ENCODE results near the gene TRERF1. TPM values are rescaled to one million over a fixed set of nuclear protein-coding genes. Genes with fewer than 3 reads are reported as not detected.
"Not testable (repeated sequence)": the region's sequence is repeated elsewhere in the genome, so short reads cannot be mapped to it uniquely, and the experiment has no call there.

Gene TRERF1
- total RNA-seq, 2 donors from 2014 or later: 33.2 to 35.3 TPM

- Mint-ChIP-seq H3K9me3 (no peaks in the 10 kb centered on the region), H3K27ac (peak overlapping the region; percentile 9 to 76), H3K36me3 (no peaks in the 10 kb centered on the region), H3K27me3 (no peaks in the 10 kb centered on the region), H3K4me3 (peak overlapping the region; percentile 99), H3K4me1 (ENCODE audit: low read depth in 2 of 2) (peaks cover 26 to 31% of the 10 kb centered on the region in 2 donors)
- no peak for ATAC-seq
- DNase-seq (ENCODE audit: low spot score): no peak
Observed at GRCh38 chr6:42454428-42454791, 2.7 kb upstream of the TRERF1 start.

DNA sequence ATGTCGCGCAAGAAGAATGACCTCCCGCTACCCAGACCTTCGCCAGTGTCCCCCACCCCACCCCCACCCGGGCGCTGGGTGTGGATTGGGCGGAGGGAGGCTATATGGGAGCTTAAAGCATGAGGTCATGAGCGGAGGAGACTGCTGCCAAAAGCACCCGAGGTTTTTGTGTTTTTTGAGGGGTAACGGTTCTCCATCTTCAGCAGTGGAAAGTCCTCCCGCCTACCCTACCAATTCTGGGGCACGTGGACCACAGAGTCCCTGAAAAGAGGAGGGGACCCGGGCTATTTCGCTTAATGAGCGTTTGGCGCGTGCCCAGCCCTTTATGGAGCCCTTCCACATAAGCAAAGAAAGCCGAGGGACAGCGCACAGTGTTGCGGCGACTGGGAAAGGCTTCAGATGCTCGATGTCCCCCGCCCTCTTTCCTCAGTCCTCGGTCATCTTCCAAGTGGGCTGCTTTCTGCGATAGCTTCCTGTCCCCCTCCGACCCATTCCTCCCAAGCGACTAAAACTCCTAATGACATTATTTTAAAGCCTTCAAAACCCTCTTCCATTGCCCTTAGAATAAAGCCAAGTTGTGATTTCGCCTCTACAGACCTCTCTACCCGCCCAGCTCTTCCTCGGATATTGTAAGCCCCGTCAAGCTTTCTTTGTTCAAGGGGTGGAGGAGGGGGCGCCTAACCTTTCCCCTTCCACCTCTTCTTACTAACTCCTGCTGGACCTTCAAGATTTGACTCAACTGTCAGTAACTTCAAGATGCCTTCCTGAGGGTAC lies 2.1 kb upstream of the TRERF1 start:
- H3K4me3 Mint-ChIP-seq: peak overlapping the region; percentile 99
- no peaks in the 10 kb centered on the region for H3K36me3 Mint-ChIP-seq
- peak overlapping the region; percentile 9 to 76 for H3K27ac Mint-ChIP-seq
- H3K9me3 Mint-ChIP-seq: no peaks in the 10 kb centered on the region
- no peaks in the 10 kb centered on the region for H3K27me3 Mint-ChIP-seq
- DNase-seq (ENCODE audit: low spot score) (no peak), ATAC-seq (no peak)
- H3K4me1 Mint-ChIP-seq (ENCODE audit: low read depth in 2 of 2): peaks cover 32 to 36% of the 10 kb centered on the region in 2 donors

GRCh38 chr6:42453031-42453653 lies 1.4 kb upstream of the TRERF1 start:
- ATAC-seq (peak; percentile 87 to 92), DNase-seq (ENCODE audit: low spot score) (peak; percentile 89)
- Mint-ChIP-seq H3K27ac (peak overlapping the region; percentile 76 to 85), H3K36me3 (no peaks in the 10 kb centered on the region), H3K27me3 (no peaks in the 10 kb centered on the region), H3K9me3 (no peaks in the 10 kb centered on the region), H3K4me3 (peak overlapping the region; percentile 99), H3K4me1 (ENCODE audit: low read depth in 2 of 2) (peaks cover 39 to 43% of the 10 kb centered on the region in 2 donors)

DNA sequence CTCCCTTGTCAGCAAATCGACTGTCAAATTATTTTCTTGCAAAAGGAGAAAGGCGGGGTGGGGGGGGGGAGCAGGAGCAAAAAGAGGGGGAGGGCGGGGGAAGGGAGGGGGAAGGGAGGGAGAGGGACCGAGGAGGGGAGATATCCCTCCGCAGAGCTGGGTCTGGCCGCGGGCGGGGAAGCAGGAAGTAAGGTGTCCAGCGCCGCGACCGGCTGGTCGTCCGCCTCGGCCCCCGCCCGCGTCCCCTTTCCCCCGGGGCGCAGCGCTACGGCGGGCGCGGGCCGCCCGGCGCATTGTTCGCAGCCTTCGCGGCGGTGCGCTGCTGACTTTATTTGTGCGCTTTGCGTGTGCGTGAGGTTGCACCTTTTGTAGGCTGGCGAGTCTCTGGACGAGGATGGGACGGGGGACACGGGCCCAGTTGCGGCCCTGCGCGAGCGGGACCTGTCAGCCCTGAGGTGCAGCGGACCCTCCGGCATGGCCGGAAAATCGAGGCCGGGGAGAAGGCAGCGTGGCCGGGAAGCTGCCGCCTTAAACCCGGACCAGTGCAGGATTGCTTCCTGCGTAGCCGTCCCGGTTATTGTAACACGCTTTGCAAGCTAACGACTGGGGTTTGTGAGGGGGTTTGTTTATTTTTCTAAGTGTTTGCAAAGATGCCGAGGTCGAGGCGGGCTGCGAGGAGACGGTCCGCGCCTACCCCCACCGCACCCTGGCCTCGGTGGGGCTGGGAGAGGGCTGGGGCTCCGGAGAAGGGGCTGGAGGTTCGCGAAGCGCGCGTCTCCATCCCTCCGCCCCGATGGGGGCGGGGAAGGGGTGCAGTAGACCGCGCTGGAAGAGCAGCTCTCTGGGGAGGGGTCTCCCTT lies 675 bp upstream of the TRERF1 start:
- ATAC-seq (peak; percentile 65 to 73), DNase-seq (ENCODE audit: low spot score) (no peak)
- H3K4me1 Mint-ChIP-seq (ENCODE audit: low read depth in 2 of 2): peaks cover 46 to 51% of the 10 kb centered on the region in 2 donors
- H3K27ac Mint-ChIP-seq: peak overlapping the region; percentile 85 to 98
- no peaks in the 10 kb centered on the region for H3K36me3 Mint-ChIP-seq
- H3K4me3 Mint-ChIP-seq: peak overlapping the region; percentile 99
- no peaks in the 10 kb centered on the region for H3K9me3 Mint-ChIP-seq
- no peaks in the 10 kb centered on the region for H3K27me3 Mint-ChIP-seq

DNA sequence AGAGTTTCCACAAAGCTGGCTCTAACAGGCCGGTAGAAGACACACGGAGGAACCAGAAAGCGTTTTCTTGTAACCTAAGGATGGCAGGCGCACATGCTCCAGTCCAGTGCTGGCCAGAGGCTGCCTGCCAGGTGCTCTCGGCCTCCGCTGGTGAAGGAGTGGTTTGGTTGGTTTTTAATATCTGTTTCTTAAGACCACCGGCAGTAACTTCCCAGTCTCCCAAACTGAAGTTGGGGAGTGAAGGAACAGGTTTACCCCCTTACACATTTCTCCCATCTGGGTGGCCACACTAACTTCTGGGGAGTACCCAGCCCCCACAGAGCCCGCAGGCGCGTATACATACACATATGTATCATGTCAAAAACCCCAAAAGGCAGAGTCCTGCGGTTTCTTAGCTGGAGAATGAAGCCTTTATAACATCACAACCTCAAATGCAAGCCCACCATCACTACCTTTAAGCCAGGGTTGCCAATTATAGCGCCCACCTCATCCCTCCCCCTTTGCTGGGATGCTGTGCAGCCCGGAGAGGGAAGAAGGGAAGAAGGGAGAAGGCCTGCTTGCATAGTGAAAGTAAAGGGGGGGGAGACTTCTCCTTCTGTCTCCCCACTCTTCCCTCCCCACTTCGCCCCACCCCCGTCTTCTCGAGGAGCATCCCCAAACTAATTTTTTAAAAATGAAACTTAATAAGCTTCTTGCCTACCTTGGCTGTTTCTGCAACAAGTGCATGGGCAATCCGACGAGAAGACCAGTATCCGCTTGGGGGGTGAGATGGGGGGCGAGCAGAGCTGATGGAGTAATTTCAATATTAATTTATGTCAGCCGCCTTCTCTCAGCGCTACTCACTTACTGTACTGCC lies 1.0 kb downstream of the TRERF1 start:
- peaks cover 59 to 62% of the 10 kb centered on the region in 2 donors for H3K4me1 Mint-ChIP-seq (ENCODE audit: low read depth in 2 of 2)
- no peaks in the 10 kb centered on the region for H3K9me3 Mint-ChIP-seq
- ATAC-seq (peak in 1 of 2 donors; percentile 34), DNase-seq (ENCODE audit: low spot score) (no peak)
- H3K27me3 Mint-ChIP-seq: no peaks in the 10 kb centered on the region
- no peaks in the 10 kb centered on the region for H3K36me3 Mint-ChIP-seq
- peak overlapping the region; percentile 85 to 98 for H3K27ac Mint-ChIP-seq
- H3K4me3 Mint-ChIP-seq: peak overlapping the region; percentile 99

DNA sequence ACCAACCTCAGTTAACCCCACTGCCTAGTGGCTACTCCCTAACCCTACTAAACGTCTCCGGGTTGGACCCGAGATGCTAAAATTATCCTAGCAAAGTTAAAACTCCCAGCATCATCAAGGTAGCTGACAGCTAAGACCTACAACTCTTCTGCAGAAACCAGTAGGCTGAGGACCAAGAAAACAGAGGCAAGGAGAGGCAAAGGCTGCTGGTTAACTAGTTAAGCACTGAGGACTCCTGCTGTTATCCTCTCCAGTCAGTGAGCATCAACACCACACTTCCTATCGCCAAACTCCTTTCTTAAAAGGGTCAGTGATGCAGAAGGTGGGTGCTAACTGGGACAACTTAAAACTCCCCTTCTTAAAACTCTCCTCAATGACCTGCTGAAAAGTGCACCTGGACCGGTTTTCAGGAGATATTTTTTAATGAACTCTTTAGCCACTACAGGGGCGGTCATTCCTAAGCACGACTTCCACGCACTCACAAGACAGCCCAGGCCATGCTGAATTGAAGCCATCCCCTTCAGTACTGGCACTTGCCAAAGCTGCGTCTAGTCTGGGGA lies 1.7 kb downstream of the TRERF1 start:
- H3K4me3 Mint-ChIP-seq: peak overlapping the region; percentile 99
- DNase-seq (ENCODE audit: low spot score) (no peak), ATAC-seq (no peak)
- no peaks in the 10 kb centered on the region for H3K9me3 Mint-ChIP-seq
- H3K27me3 Mint-ChIP-seq: no peaks in the 10 kb centered on the region
- H3K4me1 Mint-ChIP-seq (ENCODE audit: low read depth in 2 of 2): peaks cover 66 to 69% of the 10 kb centered on the region in 2 donors
- peak overlapping the region; percentile 85 to 98 for H3K27ac Mint-ChIP-seq
- no peaks in the 10 kb centered on the region for H3K36me3 Mint-ChIP-seq

GRCh38 chr6:42448927-42449659 lies 2.6 kb downstream of the TRERF1 start:
- Mint-ChIP-seq H3K27ac (peak overlapping the region; percentile 85 to 98), H3K4me1 (ENCODE audit: low read depth in 2 of 2) (peaks cover 71 to 76% of the 10 kb centered on the region in 2 donors), H3K4me3 (peak overlapping the region; percentile 99), H3K27me3 (no peaks in the 10 kb centered on the region), H3K36me3 (no peaks in the 10 kb centered on the region), H3K9me3 (no peaks in the 10 kb centered on the region)
- no peak for DNase-seq (ENCODE audit: low spot score)
- no peak for ATAC-seq

- Mint-ChIP-seq H3K27me3 (no peaks in the 10 kb centered on the region), H3K36me3 (no peaks in the 10 kb centered on the region), H3K9me3 (no peaks in the 10 kb centered on the region), H3K4me1 (ENCODE audit: low read depth in 2 of 2) (peaks cover 67 to 76% of the 10 kb centered on the region in 2 donors), H3K27ac (peak overlapping the region; percentile 85 to 98), H3K4me3 (peak overlapping the region; percentile 99)
- ATAC-seq (no peak), DNase-seq (ENCODE audit: low spot score) (no peak)
Observed at GRCh38 chr6:42448391-42448790, 3.3 kb downstream of the TRERF1 start.

GRCh38 chr6:42446996-42447395 lies 4.7 kb downstream of the TRERF1 start:
- Mint-ChIP-seq H3K36me3 (no peaks in the 10 kb centered on the region), H3K4me3 (peak overlapping the region; percentile 99), H3K4me1 (ENCODE audit: low read depth in 2 of 2) (peaks cover 64 to 83% of the 10 kb centered on the region in 2 donors), H3K9me3 (no peaks in the 10 kb centered on the region), H3K27me3 (no peaks in the 10 kb centered on the region), H3K27ac (peak overlapping the region; percentile 85 to 98)
- ATAC-seq (no peak), DNase-seq (ENCODE audit: low spot score) (no peak)

GRCh38 chr6:42446370-42446769 lies 5.4 kb downstream of the TRERF1 start:
- ATAC-seq: no peak
- H3K36me3 Mint-ChIP-seq: no peaks in the 10 kb centered on the region

DNA sequence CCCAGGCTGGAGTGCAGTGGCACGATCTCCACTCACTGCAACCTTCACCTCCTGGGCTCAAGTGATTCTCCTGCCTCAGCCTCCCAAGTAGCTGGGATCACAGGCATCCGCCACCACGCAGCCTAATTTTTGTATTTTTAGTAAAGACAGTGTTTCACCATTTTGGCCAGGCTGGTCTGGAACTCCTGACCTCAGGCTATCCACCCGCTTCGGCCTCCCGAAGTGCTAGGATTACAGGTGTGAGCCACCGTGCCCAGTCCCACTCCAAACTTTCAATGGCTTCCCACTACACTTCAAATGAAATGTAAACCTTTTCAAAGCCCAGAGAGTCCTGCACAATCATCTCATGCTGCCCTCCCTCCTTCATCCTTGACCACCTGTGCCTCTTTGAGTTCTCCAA lies 5.8 kb downstream of the TRERF1 start:
- H3K36me3 Mint-ChIP-seq; ATAC-seq; H3K9me3 Mint-ChIP-seq; DNase-seq (ENCODE audit: low spot score); H3K27me3 Mint-ChIP-seq: not testable (repeated sequence)
- Mint-ChIP-seq H3K27ac (peak overlapping the region; percentile 85 to 98), H3K4me3 (peak overlapping the region; percentile 34), H3K4me1 (ENCODE audit: low read depth in 2 of 2) (peaks cover 63 to 83% of the 10 kb centered on the region in 2 donors)

More at GRCh38 chr6:42446370-42446769, 5.4 kb downstream of the TRERF1 start:
- Mint-ChIP-seq H3K27me3 (no peaks in the 10 kb centered on the region), H3K4me3 (no peak overlapping the region), H3K4me1 (ENCODE audit: low read depth in 2 of 2) (peaks cover 61 to 83% of the 10 kb centered on the region in 2 donors), H3K9me3 (no peaks in the 10 kb centered on the region), H3K27ac (peak overlapping the region; percentile 85 to 98)
- DNase-seq (ENCODE audit: low spot score): no peak

- no peak for ATAC-seq
- H3K27ac Mint-ChIP-seq: peak overlapping the region; percentile 85 to 98
- DNase-seq (ENCODE audit: low spot score): no peak
- peak overlapping the region; percentile 12 for H3K4me3 Mint-ChIP-seq
- no peaks in the 10 kb centered on the region for H3K27me3 Mint-ChIP-seq
- H3K4me1 Mint-ChIP-seq (ENCODE audit: low read depth in 2 of 2): peaks cover 48 to 75% of the 10 kb centered on the region in 2 donors
- no peaks in the 10 kb centered on the region for H3K36me3 Mint-ChIP-seq
- no peaks in the 10 kb centered on the region for H3K9me3 Mint-ChIP-seq
Observed at GRCh38 chr6:42443312-42444060, 8.2 kb downstream of the TRERF1 start.

Measured in natural killer cell treated with Interleukin-12 subunit alpha and Interleukin-12 subunit beta and Interleukin-15 and Interleukin-18, amount 100 ng/mL, for 72 hours (primary cell).